ENCODE measurements around the gene TRIM26. TPM values are rescaled to one million over a fixed set of nuclear protein-coding genes. Genes with fewer than 3 reads are reported as not detected.
"Not testable (repeated sequence)": the region's sequence is repeated elsewhere in the genome, so short reads cannot be mapped to it uniquely, and the experiment has no call there.

The TRIM26 gene
- total RNA-seq, 4 donors from 2014 or later: 40.4 to 57.4 (median 50.7) TPM

- no peak overlapping the region for H3K4me3 ChIP-seq (ENCODE audit: low read depth, poor library complexity, severe bottlenecking)
- DNase-seq (ENCODE audit: low spot score in 2 of 2): no peak
- intact Hi-C loops (cut with DNase I; ENCODE audit: low total_unique reads): no loop called here
- TF ChIP-seq, protein P1, sequence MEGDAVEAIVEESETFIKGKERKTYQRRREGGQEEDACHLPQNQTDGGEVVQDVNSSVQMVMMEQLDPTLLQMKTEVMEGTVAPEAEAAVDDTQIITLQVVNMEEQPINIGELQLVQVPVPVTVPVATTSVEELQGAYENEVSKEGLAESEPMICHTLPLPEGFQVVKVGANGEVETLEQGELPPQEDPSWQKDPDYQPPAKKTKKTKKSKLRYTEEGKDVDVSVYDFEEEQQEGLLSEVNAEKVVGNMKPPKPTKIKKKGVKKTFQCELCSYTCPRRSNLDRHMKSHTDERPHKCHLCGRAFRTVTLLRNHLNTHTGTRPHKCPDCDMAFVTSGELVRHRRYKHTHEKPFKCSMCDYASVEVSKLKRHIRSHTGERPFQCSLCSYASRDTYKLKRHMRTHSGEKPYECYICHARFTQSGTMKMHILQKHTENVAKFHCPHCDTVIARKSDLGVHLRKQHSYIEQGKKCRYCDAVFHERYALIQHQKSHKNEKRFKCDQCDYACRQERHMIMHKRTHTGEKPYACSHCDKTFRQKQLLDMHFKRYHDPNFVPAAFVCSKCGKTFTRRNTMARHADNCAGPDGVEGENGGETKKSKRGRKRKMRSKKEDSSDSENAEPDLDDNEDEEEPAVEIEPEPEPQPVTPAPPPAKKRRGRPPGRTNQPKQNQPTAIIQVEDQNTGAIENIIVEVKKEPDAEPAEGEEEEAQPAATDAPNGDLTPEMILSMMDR (IDR thresholded peaks at IDR 0.05): no peak
- no peak for TF ChIP-seq POLR2A (IDR thresholded peaks at IDR 0.05)
- 55 to 69% methylated on average over 3 of the region's 3 CpGs for WGBS, 2 donors
Observed at GRCh38 chr6:30149234-30149633, 64.0 kb downstream of the TRIM26 start.

DNA sequence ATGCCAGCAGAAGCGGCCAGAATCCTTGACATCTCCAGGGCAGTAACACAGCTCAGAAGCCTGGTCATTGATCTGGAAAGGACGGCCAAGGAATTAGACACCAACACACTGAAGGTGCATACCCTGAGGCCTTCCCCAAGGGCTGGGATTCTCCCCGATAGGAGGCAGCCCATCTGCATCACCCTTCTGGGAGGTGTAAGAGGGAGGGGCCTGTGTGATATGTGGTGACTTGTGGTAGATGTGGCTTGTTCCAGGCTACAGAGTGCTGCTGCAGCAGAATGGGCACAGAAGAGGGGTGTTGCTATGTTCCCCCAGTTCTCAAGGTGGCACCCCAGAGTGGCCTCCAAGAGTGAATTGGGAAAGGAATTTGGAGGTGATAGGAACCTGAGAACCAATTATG lies 66.1 kb downstream of the TRIM26 start:
- TF ChIP-seq POLR2A (IDR thresholded peaks at IDR 0.05): no peak
- TF ChIP-seq, protein P1 (IDR thresholded peaks at IDR 0.05): no peak
- no peak for DNase-seq (ENCODE audit: low spot score in 2 of 2)
- 88 to 95% methylated on average over 3 of the region's 3 CpGs for WGBS, 2 donors
- H3K4me3 ChIP-seq (ENCODE audit: low read depth, poor library complexity, severe bottlenecking): no peak overlapping the region
- intact Hi-C loops (cut with DNase I; ENCODE audit: low total_unique reads): no loop called here

DNA sequence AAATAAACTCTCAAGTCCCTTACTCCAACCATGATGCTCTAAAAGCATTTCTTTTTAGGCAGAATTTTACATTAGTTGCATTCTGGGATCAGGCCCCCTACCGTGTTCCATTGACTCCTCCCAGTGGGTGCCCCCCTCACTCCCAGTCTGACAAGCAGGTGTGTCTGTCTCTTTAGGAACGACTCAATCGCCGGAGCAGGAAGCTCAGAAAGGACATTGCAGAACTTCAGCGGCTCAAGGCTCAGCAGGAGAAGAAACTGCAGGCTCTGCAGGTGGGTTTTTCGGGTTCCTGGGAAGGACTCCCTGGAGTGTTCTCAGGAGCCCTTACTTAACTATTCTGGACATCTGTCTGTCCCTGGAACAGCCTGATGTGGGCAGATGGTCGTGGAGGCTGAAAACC lies 67.4 kb downstream of the TRIM26 start:
- TF ChIP-seq, protein P1 (IDR thresholded peaks at IDR 0.05): no peak
- WGBS, 2 donors: 57 to 63% methylated on average over 7 of the region's 7 CpGs
- DNase-seq (ENCODE audit: low spot score in 2 of 2): no peak
- no peak overlapping the region for H3K4me3 ChIP-seq (ENCODE audit: low read depth, poor library complexity, severe bottlenecking)
- intact Hi-C loops (cut with DNase I; ENCODE audit: low total_unique reads): no loop called here

- no peak overlapping the region for H3K4me3 ChIP-seq (ENCODE audit: low read depth, poor library complexity, severe bottlenecking)
- no peak for DNase-seq (ENCODE audit: low spot score in 2 of 2)
- no peak for TF ChIP-seq POLR2A (IDR thresholded peaks at IDR 0.05)
- TF ChIP-seq, protein P1 (IDR thresholded peaks at IDR 0.05): no peak
- intact Hi-C loops (cut with DNase I; ENCODE audit: low total_unique reads): no loop called here
- 59 to 63% methylated on average over 6 of the region's 6 CpGs for WGBS, 2 donors
Observed at GRCh38 chr6:30144811-30145210, 68.4 kb downstream of the TRIM26 start.

GRCh38 chr6:30143780-30144179 lies 69.4 kb downstream of the TRIM26 start:
- WGBS, 2 donors: 59 to 71% methylated on average over 2 of the region's 2 CpGs
- no peak overlapping the region for H3K4me3 ChIP-seq (ENCODE audit: low read depth, poor library complexity, severe bottlenecking)
- DNase-seq (ENCODE audit: low spot score in 2 of 2): no peak
- intact Hi-C loops (cut with DNase I; ENCODE audit: low total_unique reads): no loop called here
- TF ChIP-seq POLR2A (IDR thresholded peaks at IDR 0.05): no peak
- TF ChIP-seq, protein P1 (IDR thresholded peaks at IDR 0.05): no peak

DNA sequence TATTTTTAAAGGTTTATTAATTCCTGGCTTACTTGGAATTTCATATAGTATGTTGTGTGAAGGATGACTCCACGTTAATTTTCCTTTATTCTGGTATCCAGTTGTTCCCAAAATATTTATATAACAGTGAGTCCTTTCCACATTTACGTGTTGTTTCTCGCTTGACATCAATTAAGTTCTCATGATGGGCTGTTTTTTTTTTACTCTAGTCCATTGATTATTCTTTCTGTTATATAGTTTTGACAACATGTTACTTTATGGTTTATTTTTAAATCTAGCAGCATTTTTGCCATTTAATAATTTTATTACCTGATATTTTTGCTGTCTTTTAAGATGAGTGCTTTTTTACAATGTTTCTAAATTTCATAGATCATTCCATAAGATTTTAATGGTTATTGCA lies 70.5 kb downstream of the TRIM26 start:
- WGBS, 2 donors: 72 to 80% methylated on average over 3 of the region's 3 CpGs
- no peak overlapping the region for H3K4me3 ChIP-seq (ENCODE audit: low read depth, poor library complexity, severe bottlenecking)
- no peak for DNase-seq (ENCODE audit: low spot score in 2 of 2)
- TF ChIP-seq POLR2A (IDR thresholded peaks at IDR 0.05): no peak
- TF ChIP-seq, protein P1 (IDR thresholded peaks at IDR 0.05): no peak
- intact Hi-C loops (cut with DNase I; ENCODE audit: low total_unique reads): no loop called here

GRCh38 chr6:30140240-30140639 lies 73.0 kb downstream of the TRIM26 start:
- DNase-seq (ENCODE audit: low spot score in 2 of 2); intact Hi-C loops (cut with DNase I; ENCODE audit: low total_unique reads); H3K4me3 ChIP-seq (ENCODE audit: low read depth, poor library complexity, severe bottlenecking): not testable (repeated sequence)
- WGBS, 2 donors: 85 to 86% methylated on average over 8 of the region's 8 CpGs

Measured in lower leg skin (tissue), 4 donors.